AG09309 (cell line): ENCODE measurements around the gene TMEM131.
A peak's percentile ranks its signal among the peaks of the same experiment; 100 is the strongest.
"Not testable (repeated sequence)": the region's sequence is repeated elsewhere in the genome, so short reads cannot be mapped to it uniquely, and the experiment has no call there.

ENCODE experiments used
- DNase-seq: peaks from one replicate; pipeline ENCODE4 v3.0.0-alpha.2; 2010; ENCODE audit warnings: low read depth
- H3K4me3 ChIP-seq: 2 replicates; pipeline ENCODE4 v1.5.1; 2011; ENCODE audit warnings: mild to moderate bottlenecking, low read depth, low read length, moderate library complexity; ENCODE audit not compliant: control insufficient read depth
- CTCF ChIP-seq: IDR thresholded peaks from 2 replicates; pipeline ENCODE4 v1.5.1; 2011; ENCODE audit warnings: mild to moderate bottlenecking, low read depth, low read length, inconsistent platforms; ENCODE audit not compliant: insufficient read depth, control insufficient read depth; ENCODE audit errors: missing control alignments

Gene TMEM131

GRCh38 chr2:97995734-97996624 lies at the start of gene TMEM131:
TMEM131 (minus strand) TSS chr2:97995948; CDS start chr2:97995662, 286 bp downstream.
- DNase-seq = peak; percentile 61
- TF ChIP-seq CTCF = no peak
- H3K4me3 ChIP-seq = peak within 1 kb of the TSS; percentile 85

DNA sequence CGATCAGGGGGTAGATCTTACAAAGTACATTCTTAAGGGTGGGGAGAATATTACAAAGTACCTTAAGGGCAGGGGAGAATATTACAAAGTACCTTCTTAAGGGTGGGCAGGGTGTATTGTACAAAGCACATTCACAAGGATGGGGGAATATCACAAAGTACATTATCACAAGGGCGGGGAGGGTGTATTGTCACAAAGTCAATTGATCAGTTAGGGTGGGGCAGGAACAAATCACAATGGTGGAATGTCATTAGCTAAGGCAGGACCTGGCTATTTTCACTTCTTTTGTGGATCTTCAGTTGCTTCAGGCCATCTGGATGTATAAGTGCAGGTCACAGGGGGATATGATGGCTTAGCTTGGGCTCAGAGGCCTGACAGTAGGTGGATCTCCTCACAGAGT lies 49.0 kb upstream of the TMEM131 start:
- not testable (repeated sequence) for H3K4me3 ChIP-seq, DNase-seq

- TF ChIP-seq CTCF = no peak
- no peak for DNase-seq
- no peak overlapping the region for H3K4me3 ChIP-seq
These were observed 47.4 kb upstream of the TMEM131 start for GRCh38 chr2:98043101-98043500.

DNA sequence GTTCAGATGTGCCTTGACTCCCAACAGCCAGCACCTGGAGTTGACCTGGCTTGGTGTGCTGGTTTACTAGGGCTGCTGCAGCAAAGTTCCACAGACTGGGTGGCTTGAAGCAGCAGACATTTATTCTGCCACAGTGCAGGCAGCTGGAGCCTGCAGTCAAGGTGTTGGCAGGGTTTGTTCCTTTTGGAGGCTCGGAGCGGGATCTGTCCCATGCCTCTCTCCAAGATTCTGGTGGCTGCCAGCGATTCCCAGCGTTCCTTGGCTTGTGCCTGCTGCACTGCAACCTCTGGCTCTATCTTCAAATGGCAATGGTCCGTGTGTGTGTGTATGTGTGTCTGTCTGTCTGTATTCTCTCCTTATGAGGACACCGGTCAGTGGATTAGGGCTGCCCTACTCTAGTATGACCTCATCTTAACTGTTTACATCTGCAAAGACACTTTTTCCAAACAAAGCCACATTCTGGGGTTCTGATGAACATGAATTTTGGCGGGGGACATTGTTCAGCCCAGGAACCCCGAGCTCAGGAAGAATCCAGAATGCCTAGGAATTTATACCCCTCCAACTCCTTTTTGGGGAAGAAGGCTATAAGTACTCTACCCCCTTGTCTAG lies 44.7 kb upstream of the TMEM131 start:
- TF ChIP-seq CTCF = no peak
- DNase-seq = no peak
- H3K4me3 ChIP-seq = no peak overlapping the region

DNA sequence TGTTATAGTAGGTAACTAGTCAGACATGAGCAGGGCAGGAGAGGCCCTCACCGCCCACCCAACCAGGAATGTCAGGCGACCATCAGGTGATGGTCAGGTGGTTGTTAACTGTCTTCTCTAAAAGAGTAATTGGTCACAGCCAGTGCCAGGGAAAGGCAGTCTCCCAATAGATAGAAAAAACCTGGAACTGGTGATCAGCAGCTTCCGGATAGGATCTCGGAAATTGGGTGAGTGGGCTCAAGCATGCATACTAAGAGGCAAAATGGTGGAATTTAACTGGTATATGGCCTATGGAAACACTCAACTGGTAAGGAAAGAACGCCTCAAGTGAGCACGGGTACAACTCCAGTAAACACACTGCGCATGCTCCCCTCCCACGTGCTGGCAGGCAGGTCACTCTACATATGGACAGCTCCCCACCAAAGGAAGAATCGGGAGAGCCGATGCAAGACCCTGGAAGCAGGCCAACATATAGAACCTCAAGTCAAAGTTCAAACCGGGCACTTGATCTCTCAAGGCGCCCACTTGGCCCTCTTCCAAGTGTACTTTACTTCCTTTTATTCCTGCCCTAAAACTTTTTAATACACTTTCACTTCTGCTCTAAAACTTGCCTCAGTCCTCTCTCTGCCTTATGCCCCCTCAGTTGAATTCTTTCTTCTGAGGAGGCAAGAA lies 43.5 kb upstream of the TMEM131 start:
- no peak for DNase-seq
- no peak for TF ChIP-seq CTCF
- no peak overlapping the region for H3K4me3 ChIP-seq

GRCh38 chr2:98037666-98038336 lies 42.1 kb upstream of the TMEM131 start:
- no peak for DNase-seq
- no peak overlapping the region for H3K4me3 ChIP-seq

More at GRCh38 chr2:98037666-98038336, 42.1 kb upstream of the TMEM131 start:
- TF ChIP-seq CTCF = no peak
